GM23248 (cell line): ENCODE measurements around the gene SRMS. TPM values are rescaled to one million over a fixed set of nuclear protein-coding genes. Genes with fewer than 3 reads are reported as not detected.

Experiments used
- DNase-seq: peaks from one replicate; pipeline ENCODE4 v3.0.0-alpha.2; 2015
- H2AFZ ChIP-seq: fragments of 200-600 bp; sonication (generic); 2 replicates; pipeline ENCODE4 v1.6.1; 2016; ENCODE audit warnings: antibody characterized with exemption
- H3F3A ChIP-seq: fragments of 200-600 bp; sonication (generic); 2 replicates; pipeline ENCODE4 v1.6.1; 2016; ENCODE audit warnings: mild to moderate bottlenecking, antibody characterized with exemption, mixed run types; ENCODE audit not compliant: insufficient read depth
- H3K27ac ChIP-seq: fragments of 200-600 bp; sonication (generic); 2 replicates; pipeline ENCODE4 v1.5.1; 2016; ENCODE audit warnings: mild to moderate bottlenecking
- H3K27me3 ChIP-seq: fragments of 200-600 bp; sonication (generic); replicated peaks from 2 replicates; pipeline ENCODE4 v1.6.1; 2016; ENCODE audit warnings: mild to moderate bottlenecking; ENCODE audit not compliant: insufficient read depth
- H3K36me3 ChIP-seq: fragments of 200-600 bp; sonication (generic); 2 replicates; pipeline ENCODE4 v1.6.1; 2016; ENCODE audit warnings: low read depth, mild to moderate bottlenecking
- H3K4me1 ChIP-seq: fragments of 200-600 bp; sonication (generic); 2 replicates; pipeline ENCODE4 v1.6.1; 2016; ENCODE audit warnings: mild to moderate bottlenecking; ENCODE audit not compliant: insufficient read depth
- H3K4me2 ChIP-seq: fragments of 200-600 bp; sonication (generic); one replicate; pipeline ENCODE4 v1.6.1; 2016; ENCODE audit warnings: mild to moderate bottlenecking; ENCODE audit not compliant: unreplicated experiment
- H3K4me3 ChIP-seq: fragments of 200-600 bp; sonication (generic); 2 replicates; pipeline ENCODE4 v1.5.1; 2016; ENCODE audit warnings: mild to moderate bottlenecking
- H3K79me2 ChIP-seq: fragments of 200-600 bp; sonication (generic); 2 replicates; pipeline ENCODE4 v1.6.1; 2016; ENCODE audit warnings: mild to moderate bottlenecking; ENCODE audit not compliant: insufficient read depth
- H3K9ac ChIP-seq: fragments of 200-600 bp; sonication (generic); 2 replicates; pipeline ENCODE4 v1.6.1; 2016; ENCODE audit warnings: mild to moderate bottlenecking
- H3K9me2 ChIP-seq: fragments of 200-600 bp; sonication (generic); 2 replicates; pipeline ENCODE4 v1.6.1; 2016; ENCODE audit warnings: mixed run types, mild to moderate bottlenecking, moderate library complexity; ENCODE audit not compliant: insufficient read depth
- H3K9me3 ChIP-seq: fragments of 200-600 bp; sonication (generic); one replicate; pipeline ENCODE4 v1.6.1; 2017; ENCODE audit warnings: low read depth
- H4K20me1 ChIP-seq: fragments of 200-600 bp; sonication (generic); 2 replicates; pipeline ENCODE4 v1.6.0; 2016; ENCODE audit not compliant: insufficient read depth
- EZH2 ChIP-seq: fragments of 200-600 bp; sonication (generic); IDR thresholded peaks from 2 replicates; pipeline ENCODE4 v1.6.1; 2018; ENCODE audit warnings: antibody characterized with exemption, mild to moderate bottlenecking; ENCODE audit not compliant: insufficient read depth, poor library complexity, severe bottlenecking
- EZH2phosphoT487 ChIP-seq: fragments of 200-600 bp; sonication (generic); IDR thresholded peaks from 2 replicates; pipeline ENCODE4 v1.6.1; 2018; ENCODE audit warnings: antibody characterized with exemption, moderate library complexity, mild to moderate bottlenecking, low read depth; ENCODE audit not compliant: insufficient read depth
- WGBS, 2 experiments: methylation state at CpG; one replicate each; pipeline ENCODE4 v1.1.6; 2015 to 2017; ENCODE audit warnings: low lambda C conversion rate in 2 of 2, low coverage in 1 of 2; ENCODE audit errors: missing lambda C conversion rate in 2 of 2; 5-methylcytosine and 5-hydroxymethylcytosine counted together
- in situ Hi-C: fragments of 300-500 bp; cut with MboI; formaldehyde crosslinking; loops from 2 replicates; pipeline ENCODE4 v1.15.0; 2020
- polyA plus RNA-seq: library from polyadenylated mRNA; unstranded; fragments of >200 nt; fragmentation: Nextera tagmentation; extraction: Ambion mirVana; gene quantifications from 2 replicates; pipeline ENCODE4 v1.2.1, GENCODE V29; 2016
- total RNA-seq: library from RNA; depleted of rRNA; stranded (reverse); fragments of >200 nt; shearing (Covaris generic); gene quantifications from 2 replicates; pipeline ENCODE4 v1.2.3, GENCODE V29; 2014

SRMS gene
- total and polyA plus RNA-seq, 2 experiments from 2014 or later, result not detected

- Histone ChIP-seq H3K27ac (no peak overlapping the region), H3K4me1 (no peaks in the 10 kb centered on the region), H3K9ac (no peak overlapping the region), H3K36me3 (no peaks in the 10 kb centered on the region), H3F3A (no peaks in the 10 kb centered on the region), H3K9me2 (no peaks in the 10 kb centered on the region), H3K4me3 (no peak overlapping the region), H3K79me2 (0 out of 2 replicates have a peak, but pooled peaks cover 8% of the 10 kb centered on the region), H3K9me3 (no peaks in the 10 kb centered on the region), H3K4me2 (no peak overlapping the region), H4K20me1 (no peaks in the 10 kb centered on the region), H3K27me3 (no peaks in the 10 kb centered on the region), H2AFZ (no peak overlapping the region)
- WGBS, 2 experiments, result 84 to 85% methylated on average over 31 to 46 of the region's 46 CpGs
- TF ChIP-seq EZH2, result no peak
- no peak for TF ChIP-seq EZH2phosphoT487
- no peak for DNase-seq
- in situ Hi-C loops, result no loop called here
These were observed 21.7 kb upstream of the SRMS start for GRCh38 chr20:63568986-63569949.

GRCh38 chr20:63568170-63568981, 20.8 kb upstream of the SRMS start:
- Histone ChIP-seq H3K4me2 (no peak overlapping the region), H4K20me1 (no peaks in the 10 kb centered on the region), H2AFZ (no peak overlapping the region), H3K9ac (no peak overlapping the region), H3K36me3 (no peaks in the 10 kb centered on the region), H3K27ac (no peak overlapping the region), H3K27me3 (no peaks in the 10 kb centered on the region), H3F3A (no peaks in the 10 kb centered on the region), H3K79me2 (0 out of 2 replicates have a peak, but pooled peaks cover 5% of the 10 kb centered on the region), H3K9me3 (no peaks in the 10 kb centered on the region), H3K9me2 (no peaks in the 10 kb centered on the region), H3K4me1 (no peaks in the 10 kb centered on the region), H3K4me3 (no peak overlapping the region)
- no peak for TF ChIP-seq EZH2phosphoT487
- TF ChIP-seq EZH2, result no peak
- in situ Hi-C loops, result no loop called here
- no peak for DNase-seq
- 94 to 96% methylated on average over 39 to 43 of the region's 43 CpGs for WGBS, 2 experiments

- no peaks in the 10 kb centered on the region for H3K9me3 ChIP-seq
- WGBS, 2 experiments, result 93 to 96% methylated on average over 32 to 37 of the region's 37 CpGs
- no peak overlapping the region for H3K4me2 ChIP-seq
- H3K9me2 ChIP-seq, result no peaks in the 10 kb centered on the region
- H4K20me1 ChIP-seq, result no peaks in the 10 kb centered on the region
- H3K36me3 ChIP-seq, result no peaks in the 10 kb centered on the region
- no peak overlapping the region for H3K4me3 ChIP-seq
- TF ChIP-seq EZH2phosphoT487 (no peak), EZH2 (no peak)
- no peaks in the 10 kb centered on the region for H3K4me1 ChIP-seq
- H3K79me2 ChIP-seq, result no peaks in the 10 kb centered on the region
- no peaks in the 10 kb centered on the region for H3F3A ChIP-seq
- H3K9ac ChIP-seq, result no peak overlapping the region
- in situ Hi-C loops, result no loop called here
- no peak overlapping the region for H2AFZ ChIP-seq
- no peak for DNase-seq
- no peak overlapping the region for H3K27ac ChIP-seq
- no peaks in the 10 kb centered on the region for H3K27me3 ChIP-seq
These were observed 20.0 kb upstream of the SRMS start for GRCh38 chr20:63567386-63568169.

- in situ Hi-C loops, result no loop called here
- H3K9ac ChIP-seq, result no peak overlapping the region
- DNase-seq, result no peak
- no peaks in the 10 kb centered on the region for H3K27me3 ChIP-seq
- H3K4me2 ChIP-seq, result no peak overlapping the region
- H3K9me3 ChIP-seq, result no peaks in the 10 kb centered on the region
- no peaks in the 10 kb centered on the region for H3K9me2 ChIP-seq
- no peak overlapping the region for H3K27ac ChIP-seq
- H3K4me1 ChIP-seq, result no peaks in the 10 kb centered on the region
- no peaks in the 10 kb centered on the region for H3K79me2 ChIP-seq
- no peak overlapping the region for H3K4me3 ChIP-seq
- no peaks in the 10 kb centered on the region for H3F3A ChIP-seq
- H2AFZ ChIP-seq, result no peak overlapping the region
- H3K36me3 ChIP-seq, result no peaks in the 10 kb centered on the region
- no peak for TF ChIP-seq EZH2
- TF ChIP-seq EZH2phosphoT487, result no peak
- no peaks in the 10 kb centered on the region for H4K20me1 ChIP-seq
- 95% methylated on average over 8 to 22 of the region's 22 CpGs for WGBS, 2 experiments
These were observed 19.5 kb upstream of the SRMS start for GRCh38 chr20:63567136-63567385.
